Sigmoid colon (tissue), 7 donors: ENCODE measurements around the gene MRPL38. TPM values are rescaled to one million over a fixed set of nuclear protein-coding genes. Genes with fewer than 3 reads are reported as not detected.
A peak's percentile ranks its signal among the peaks of the same experiment; 100 is the strongest.

Experiments
- DNase-seq: peaks from one replicate; pipeline ENCODE4 v3.0.0-alpha.2; 2019
- H3K27ac ChIP-seq, 4 donors: fragments of 200-600 bp; sonication (generic); one replicate each; pipeline ENCODE4 v1.5.1; 2016 to 2019; ENCODE audit warnings: mild to moderate bottlenecking in 1 of 4
- H3K27me3 ChIP-seq, 3 donors: fragments of 200-600 bp; sonication (generic); one replicate each; pipeline ENCODE4 v1.5.1; 2019; ENCODE audit warnings: mild to moderate bottlenecking in 1 of 3
- H3K36me3 ChIP-seq, 4 donors: fragments of 200-600 bp; sonication (generic); one replicate each; pipeline ENCODE4 v1.5.1; 2016 to 2019
- H3K4me1 ChIP-seq, 4 donors: fragments of 200-600 bp; sonication (generic); one replicate each; pipeline ENCODE4 v1.5.1; 2017 to 2019
- H3K4me3 ChIP-seq, 4 donors: fragments of 200-600 bp; sonication (generic); one replicate each; pipeline ENCODE4 v1.5.1; 2017 to 2019; ENCODE audit warnings: mild to moderate bottlenecking in 2 of 4, moderate library complexity in 1 of 4
- H3K9me3 ChIP-seq, 4 donors: fragments of 200-600 bp in 3 of 4; sonication (generic) in 3 of 4; one replicate each; pipeline versions ENCODE4 v1.5.1 to v1.6.1; 2013 to 2019
- EP300 ChIP-seq, 4 donors: sonication (generic); formaldehyde crosslinking; IDR thresholded peaks; one replicate each; pipeline ENCODE4 v1.6.1; 2017; ENCODE audit warnings: antibody characterized with exemption in 4 of 4
- POLR2A ChIP-seq, 2 donors: fragments of 450-650 bp; IDR thresholded peaks; one replicate each; pipeline ENCODE4 v1.6.1; 2016; ENCODE audit warnings: antibody characterized with exemption in 2 of 2, mild to moderate bottlenecking in 2 of 2, moderate library complexity in 2 of 2
- POLR2AphosphoS5 ChIP-seq, 4 donors: sonication (generic); formaldehyde crosslinking; IDR thresholded peaks; one replicate each; pipeline ENCODE4 v1.6.1; 2017; ENCODE audit warnings: antibody characterized with exemption in 4 of 4
- WGBS, 2 donors: extraction: QIAGEN DNeasy Blood & Tissue Kit; methylation state at CpG; one replicate each; pipeline ENCODE4 v1.1.7; 2013; 5-methylcytosine and 5-hydroxymethylcytosine counted together
- intact Hi-C: fragments of 100-400 bp; cut with DNase I; formaldehyde crosslinking; loops from one replicate; pipeline ENCODE4 v1.15.1; 2023
- polyA plus RNA-seq, 3 donors: library from polyadenylated mRNA; stranded (reverse); fragments of 200-250 nt; gene quantifications; one replicate each; pipeline ENCODE4 v1.2.3, GENCODE V29; 2013
- total RNA-seq, 4 donors: library from RNA; depleted of rRNA; stranded (reverse); fragments of >200 nt; gene quantifications; one replicate each; pipeline ENCODE4 v1.1.0, GENCODE V29; 2016
- TF ChIP-seq, protein P1 (sequence below), 4 experiments: fragments of 450-650 bp in 3 of 4; fragments of 200-600 bp in 1 of 4; IDR thresholded peaks; one replicate each; pipeline ENCODE4 v1.5.1; 2016 to 2019; ENCODE audit warnings: antibody characterized with exemption in 4 of 4, mild to moderate bottlenecking in 3 of 4, moderate library complexity in 2 of 4
- donor health status: healthy with polysubstance abuse.
- donor health status: Bipolar disorder and iron deficiency.
- donor health status: healthy.

MRPL38 gene
- total and polyA plus RNA-seq, 7 donors = 32.8 to 71.5 (median 50.6) TPM

DNA sequence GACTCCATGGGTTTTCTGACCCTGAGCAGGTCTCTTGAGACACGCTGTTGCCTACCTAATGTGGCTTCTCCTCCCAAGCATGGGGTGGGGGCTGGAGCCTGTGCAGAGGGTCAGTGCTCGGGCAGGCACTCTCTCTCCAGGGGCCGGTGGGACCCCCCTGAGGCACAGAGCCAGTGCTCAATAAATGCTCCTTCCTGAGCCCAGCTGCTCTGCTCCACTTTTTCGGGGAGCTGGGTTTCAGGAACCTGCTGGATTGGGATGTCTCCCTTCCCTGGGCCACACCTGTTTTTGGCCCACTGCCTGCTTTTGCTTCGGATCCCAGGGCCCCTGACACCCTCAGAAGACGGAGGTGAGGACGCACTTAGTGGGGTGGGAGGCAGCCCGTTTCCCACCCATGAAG is 6.6 kb downstream of the MRPL38 start:
- 81 to 91% methylated on average over 8 of the region's 8 CpGs for WGBS, 2 donors
- TF ChIP-seq EP300 (IDR thresholded peaks at IDR 0.05) = no peak
- TF ChIP-seq POLR2AphosphoS5 (IDR thresholded peaks at IDR 0.05) = no peak
- TF ChIP-seq, protein P1, sequence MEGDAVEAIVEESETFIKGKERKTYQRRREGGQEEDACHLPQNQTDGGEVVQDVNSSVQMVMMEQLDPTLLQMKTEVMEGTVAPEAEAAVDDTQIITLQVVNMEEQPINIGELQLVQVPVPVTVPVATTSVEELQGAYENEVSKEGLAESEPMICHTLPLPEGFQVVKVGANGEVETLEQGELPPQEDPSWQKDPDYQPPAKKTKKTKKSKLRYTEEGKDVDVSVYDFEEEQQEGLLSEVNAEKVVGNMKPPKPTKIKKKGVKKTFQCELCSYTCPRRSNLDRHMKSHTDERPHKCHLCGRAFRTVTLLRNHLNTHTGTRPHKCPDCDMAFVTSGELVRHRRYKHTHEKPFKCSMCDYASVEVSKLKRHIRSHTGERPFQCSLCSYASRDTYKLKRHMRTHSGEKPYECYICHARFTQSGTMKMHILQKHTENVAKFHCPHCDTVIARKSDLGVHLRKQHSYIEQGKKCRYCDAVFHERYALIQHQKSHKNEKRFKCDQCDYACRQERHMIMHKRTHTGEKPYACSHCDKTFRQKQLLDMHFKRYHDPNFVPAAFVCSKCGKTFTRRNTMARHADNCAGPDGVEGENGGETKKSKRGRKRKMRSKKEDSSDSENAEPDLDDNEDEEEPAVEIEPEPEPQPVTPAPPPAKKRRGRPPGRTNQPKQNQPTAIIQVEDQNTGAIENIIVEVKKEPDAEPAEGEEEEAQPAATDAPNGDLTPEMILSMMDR (IDR thresholded peaks at IDR 0.05) = no peak
- no peak for TF ChIP-seq POLR2A (IDR thresholded peaks at IDR 0.05)
- Histone ChIP-seq H3K27ac (peak overlapping the region in 2 of 4 donors; percentile 95), H3K4me3 (no peak overlapping the region), H3K9me3 (no peaks in the 10 kb centered on the region), H3K4me1 (peaks cover 0 to 39% (median 34%) of the 10 kb centered on the region in 4 donors), H3K36me3 (peaks cover 25 to 49% (median 34%) of the 10 kb centered on the region in 4 donors), H3K27me3 (no peaks in the 10 kb centered on the region)
- intact Hi-C loops = loop anchor here (5.0 kb wide), 1 partner anchor 121 kb away; a partner anchor contains a TSS
- DNase-seq = peak; percentile 70

DNA sequence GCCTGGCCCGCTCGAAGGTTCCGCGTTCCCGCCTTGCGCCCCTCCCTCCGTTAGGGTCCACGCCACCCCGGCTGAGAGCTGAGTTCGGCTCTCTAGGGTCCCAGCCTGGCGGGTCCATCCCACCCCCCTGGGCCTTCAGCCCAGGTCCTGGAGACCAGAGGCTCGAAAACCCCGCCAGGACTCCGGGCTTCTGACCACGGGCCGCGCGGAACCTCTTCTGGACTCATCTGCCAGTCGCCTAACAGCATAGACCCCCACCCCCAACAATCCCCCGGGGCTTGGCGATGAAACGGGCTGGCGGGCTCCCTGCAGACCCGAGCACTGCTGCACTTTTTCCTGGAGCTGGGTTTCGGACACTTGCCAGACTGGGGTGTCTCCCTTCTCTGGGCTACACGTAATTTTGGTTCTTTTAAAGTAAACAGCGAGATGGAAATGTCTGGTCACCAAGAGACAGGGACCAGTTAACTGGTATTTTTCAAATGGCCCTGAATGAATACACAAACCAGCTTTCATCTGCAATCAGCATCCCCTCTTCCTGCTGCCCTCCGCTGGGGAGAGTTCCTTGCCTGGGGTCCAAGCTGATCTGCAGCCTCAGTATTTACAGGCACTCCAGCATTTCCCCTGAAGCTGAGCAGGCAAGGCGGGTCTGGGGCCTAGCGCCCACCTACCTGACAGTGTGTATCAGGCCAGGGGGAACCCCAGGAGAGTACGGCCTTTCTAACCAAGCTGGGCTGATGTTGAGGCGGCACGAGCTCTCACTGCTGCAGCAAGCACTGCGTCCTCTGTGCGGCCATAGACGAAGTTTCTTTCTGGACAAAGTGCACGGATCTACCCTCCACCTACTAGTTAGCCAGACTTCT is 7.3 kb downstream of the MRPL38 start:
- peaks cover 25 to 47% (median 35%) of the 10 kb centered on the region in 4 donors for H3K36me3 ChIP-seq
- peak; percentile 84 for DNase-seq
- intact Hi-C loops = loop anchor here (5.0 kb wide), 1 partner anchor 120 kb away; a partner anchor contains a TSS
- H3K4me1 ChIP-seq = peaks cover 0 to 39% (median 34%) of the 10 kb centered on the region in 4 donors
- no peaks in the 10 kb centered on the region for H3K9me3 ChIP-seq
- 58 to 61% methylated on average over 37 of the region's 37 CpGs for WGBS, 2 donors
- H3K4me3 ChIP-seq = peak overlapping the region; percentile 73 to 95 (median 83)
- TF ChIP-seq EP300 (IDR thresholded peaks at IDR 0.05) = no peak
- no peak for TF ChIP-seq POLR2A (IDR thresholded peaks at IDR 0.05)
- TF ChIP-seq POLR2AphosphoS5 (IDR thresholded peaks at IDR 0.05) = no peak
- TF ChIP-seq, protein P1 (IDR thresholded peaks at IDR 0.05) = no peak
- no peaks in the 10 kb centered on the region for H3K27me3 ChIP-seq
- peak overlapping the region; percentile 95 to 98 (median 96) for H3K27ac ChIP-seq

DNA sequence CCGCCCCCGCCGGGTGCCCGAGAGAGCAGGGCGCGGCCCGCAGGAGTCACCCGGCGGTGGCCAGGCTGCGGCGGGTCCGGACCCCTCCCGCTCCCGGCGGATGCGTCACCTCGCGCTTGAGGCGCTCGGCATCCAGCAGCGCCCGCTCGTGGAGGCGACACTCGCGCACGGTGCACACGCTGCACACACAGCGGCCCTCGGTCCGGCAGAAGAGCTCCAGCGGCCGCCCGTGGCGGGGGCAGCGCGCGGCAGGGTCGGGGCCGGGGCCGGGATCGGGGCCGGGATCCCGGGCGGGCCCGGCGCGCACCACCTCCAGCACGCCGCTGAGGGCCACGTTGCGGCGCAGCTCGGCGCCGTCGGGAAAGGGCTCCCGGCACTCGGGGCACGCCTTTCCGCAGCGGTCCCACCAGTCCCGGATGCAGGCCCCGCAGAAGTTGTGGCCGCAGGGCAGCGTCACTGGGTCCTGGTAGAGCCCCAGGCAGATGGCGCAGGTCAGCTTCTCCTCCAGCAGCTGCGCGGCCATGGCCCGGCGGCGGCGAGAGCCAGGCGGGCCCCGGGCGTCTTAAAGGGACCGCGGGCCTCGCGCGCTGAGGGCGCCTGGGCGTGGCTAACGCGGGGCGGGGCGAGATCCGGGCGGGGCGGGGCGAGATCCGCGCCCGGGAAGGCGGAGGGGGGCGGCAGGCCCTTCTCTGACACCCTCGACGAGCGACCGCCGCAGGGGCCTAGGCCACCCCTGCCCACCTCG is 8.1 kb downstream of the MRPL38 start, which contains the start of gene TRIM65:
TSS of gene TRIM65 (minus strand) at position 537 of the 745 bp plus-strand sequence. CDS start at position 523, 14 bp downstream.
- intact Hi-C loops = loop anchor here (1.0 to 5.0 kb wide), 3 partner anchors 19 to 119 kb away; partner anchors contain the start of gene WBP2
- no peaks in the 10 kb centered on the region for H3K27me3 ChIP-seq
- peak within 1 kb of the TSS; percentile 73 to 95 (median 83) for H3K4me3 ChIP-seq
- H3K36me3 ChIP-seq = peaks cover 24 to 47% (median 34%) of the 10 kb centered on the region in 4 donors
- peak within 1 kb of the TSS; percentile 95 to 98 (median 96) for H3K27ac ChIP-seq
- H3K9me3 ChIP-seq = no peaks in the 10 kb centered on the region
- TF ChIP-seq EP300 (IDR thresholded peaks at IDR 0.05) = no peak
- TF ChIP-seq, protein P1 (IDR thresholded peaks at IDR 0.05) = no peak
- TF ChIP-seq POLR2A (IDR thresholded peaks at IDR 0.05) = peak; percentile 41 to 61
- TF ChIP-seq POLR2AphosphoS5 (IDR thresholded peaks at IDR 0.05) = peak; percentile 81 to 94 (median 88)
- peak; percentile 94 for DNase-seq
- WGBS, 2 donors = 0 to 1% methylated on average over 102 of the region's 102 CpGs
- H3K4me1 ChIP-seq = peaks cover 0 to 39% (median 34%) of the 10 kb centered on the region in 4 donors

DNA sequence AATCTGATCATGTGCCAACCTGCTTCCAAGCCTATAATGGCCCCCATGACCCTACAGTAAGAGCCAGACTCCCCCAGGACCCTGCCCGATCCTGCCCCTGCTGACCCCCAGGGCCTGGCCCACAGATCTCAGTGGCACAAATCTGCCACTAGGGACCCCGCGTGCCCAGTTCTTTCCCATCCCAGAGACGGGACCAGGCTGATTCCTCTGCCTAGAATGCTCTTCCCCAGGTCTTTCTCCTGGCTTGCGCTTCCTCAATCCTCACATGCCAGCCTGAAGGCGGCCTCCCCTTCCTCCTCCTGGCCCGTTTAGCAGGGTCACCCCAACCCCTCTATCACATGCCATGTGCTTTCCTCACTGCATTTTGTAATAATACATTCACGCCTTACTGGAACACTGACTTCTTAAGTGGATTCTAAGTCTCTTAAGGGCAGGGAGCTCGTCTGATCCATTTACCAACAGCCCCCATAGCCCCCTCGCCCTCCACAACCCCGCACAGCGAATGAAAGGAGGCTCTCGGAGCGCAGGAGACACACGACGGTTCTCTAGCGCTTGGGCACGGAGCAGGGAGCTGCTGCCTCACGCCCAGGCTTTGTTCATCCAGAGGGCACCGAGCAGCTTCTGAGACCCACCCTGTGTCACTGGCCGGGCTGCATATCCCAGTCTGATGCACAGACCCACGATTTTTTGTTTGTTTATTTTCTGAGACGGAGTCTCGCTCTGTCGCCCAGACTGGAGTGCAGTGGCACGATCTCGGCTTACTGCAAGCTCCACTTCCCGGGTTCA is 9.1 kb downstream of the MRPL38 start:
- Histone ChIP-seq H3K36me3 (peaks cover 20 to 47% (median 34%) of the 10 kb centered on the region in 4 donors), H3K4me3 (peak overlapping the region; percentile 73 to 95 (median 83)), H3K27ac (peak overlapping the region; percentile 95 to 98 (median 96)), H3K4me1 (peaks cover 0 to 39% (median 34%) of the 10 kb centered on the region in 4 donors), H3K27me3 (no peaks in the 10 kb centered on the region), H3K9me3 (no peaks in the 10 kb centered on the region)
- TF ChIP-seq, protein P1 (IDR thresholded peaks at IDR 0.05) = peak in 3 of 4 experiments; percentile 4 to 38 (median 34)
- TF ChIP-seq POLR2AphosphoS5 (IDR thresholded peaks at IDR 0.05) = no peak
- intact Hi-C loops = loop anchor here (1.0 to 5.0 kb wide), 3 partner anchors 18 to 118 kb away; partner anchors contain the start of gene WBP2
- WGBS, 2 donors = 21 to 31% methylated on average over 28 of the region's 28 CpGs
- DNase-seq = peak; percentile 69
